COR-L47 (cell line): ENCODE data around the gene PCBP3.

Experiments
- DNase-seq: peaks from one replicate; lab custom pipeline; 2025; lab: John Stamatoyannopoulos, UW

PCBP3 gene

DNA sequence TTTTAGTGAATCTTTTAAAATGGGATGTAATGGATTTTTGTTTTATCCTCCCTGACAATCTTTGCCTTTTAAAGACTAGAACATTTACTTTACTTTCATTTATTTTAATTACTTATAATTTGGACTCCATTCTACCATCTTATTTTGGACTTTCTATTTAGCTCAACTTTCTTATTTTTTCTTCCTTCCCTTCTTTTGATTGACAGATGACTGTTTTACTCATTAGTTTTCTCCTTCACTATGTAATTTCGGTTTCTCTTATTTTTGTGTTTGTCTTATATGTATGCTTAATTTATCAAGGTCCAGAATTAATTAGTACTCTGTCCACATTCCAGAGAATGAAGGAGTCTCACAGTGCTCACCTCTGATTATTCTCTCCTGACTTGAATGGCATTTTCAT lies 109.9 kb downstream of the PCBP3 start:
- DNase-seq, result no peak

DNA sequence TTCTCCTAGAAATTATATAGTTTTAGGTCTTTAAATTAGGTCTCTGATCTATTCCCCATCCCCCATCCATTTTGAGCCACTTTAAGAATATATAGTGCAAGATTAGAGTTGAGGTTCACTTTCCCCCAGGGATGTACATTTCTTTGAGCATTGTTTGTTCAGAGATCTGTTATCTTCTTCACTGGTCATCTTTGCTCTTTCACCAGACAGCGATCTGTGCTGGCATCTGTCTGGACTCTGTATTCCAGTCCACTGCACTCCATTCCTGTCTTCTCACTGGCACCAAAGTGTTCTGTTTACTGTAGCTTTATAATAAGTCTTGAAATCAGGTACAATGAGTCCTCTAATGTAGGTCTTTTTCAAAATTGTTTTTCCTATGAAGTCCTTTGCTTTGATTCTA lies 112.5 kb downstream of the PCBP3 start:
- no peak for DNase-seq

DNA sequence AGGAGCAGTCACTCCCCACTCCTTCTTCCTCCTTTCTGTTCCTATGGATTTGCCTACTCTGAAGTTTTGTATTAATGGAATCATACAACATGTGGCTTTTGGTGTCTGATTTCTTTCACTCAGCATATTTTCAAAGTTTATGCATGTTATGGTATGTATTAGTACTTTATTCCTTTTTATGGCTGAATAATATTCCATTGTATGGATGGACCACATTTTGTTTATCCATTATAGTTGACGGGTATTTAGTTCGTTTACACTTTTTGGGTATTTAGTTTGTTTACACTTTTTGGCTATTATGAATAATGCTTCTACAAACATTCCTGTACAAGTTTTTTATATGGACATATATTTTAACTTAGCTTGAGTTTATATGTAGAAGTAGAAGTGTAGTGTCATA lies 113.1 kb downstream of the PCBP3 start:
- DNase-seq, result no peak

DNA sequence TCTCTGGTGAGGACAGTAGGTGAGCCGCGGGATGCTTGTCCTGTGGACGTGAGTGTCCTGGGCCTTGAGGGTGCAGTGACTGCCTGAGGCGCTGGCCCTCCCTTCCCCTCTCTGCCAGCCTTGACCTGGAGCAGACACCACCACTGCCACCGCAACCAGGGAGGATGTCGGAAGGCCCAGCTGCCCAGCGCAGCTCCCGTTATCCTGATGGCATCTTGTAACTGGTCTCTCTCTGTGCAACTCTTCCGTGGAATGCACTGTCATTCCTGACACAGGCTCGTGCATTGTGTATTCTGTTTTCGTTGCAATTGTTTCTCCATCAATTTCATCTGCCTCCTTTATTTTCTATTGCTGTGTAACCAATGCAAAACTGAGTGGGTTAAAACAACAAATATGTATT lies 118.2 kb downstream of the PCBP3 start:
- no peak for DNase-seq

DNA sequence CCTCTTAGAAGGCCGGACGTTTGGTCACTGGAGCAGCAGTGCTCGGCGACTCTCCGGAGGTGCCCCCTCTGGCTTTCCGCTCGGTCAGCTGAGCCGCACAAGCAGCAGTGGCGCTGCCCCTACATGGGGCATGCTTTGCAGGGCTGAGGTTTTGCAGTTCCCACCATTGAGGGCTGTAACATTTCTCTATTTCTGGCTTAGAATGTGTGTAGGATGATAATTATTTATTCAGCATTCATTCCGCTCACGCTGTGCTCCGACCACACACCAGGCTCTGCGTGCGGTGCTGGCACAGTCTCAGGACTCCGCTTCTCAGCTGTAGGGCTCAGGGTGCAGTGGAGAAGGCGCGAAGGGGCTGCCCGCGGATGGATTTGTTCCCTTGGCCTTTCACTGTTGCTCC lies 119.5 kb downstream of the PCBP3 start:
- DNase-seq, result no peak

DNA sequence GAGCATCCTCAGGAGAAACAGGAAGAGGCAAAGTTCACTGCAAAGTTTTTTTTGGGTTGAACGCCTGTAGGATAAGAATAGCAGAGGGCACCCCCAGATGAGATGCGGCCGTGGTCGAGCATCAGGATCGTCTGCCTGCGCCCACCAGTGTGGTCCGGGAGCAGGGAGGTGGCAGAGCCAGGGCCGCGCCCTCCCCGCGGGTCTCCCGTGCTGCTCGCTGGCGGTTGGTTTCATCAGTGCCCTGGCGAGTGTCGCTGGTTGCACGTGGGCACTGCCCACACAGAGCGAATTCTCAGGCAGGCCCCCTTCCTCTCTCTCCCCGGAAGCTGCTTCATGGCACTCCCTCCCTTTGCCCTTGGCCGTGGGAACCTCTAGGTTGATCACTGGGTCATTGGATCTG lies 120.0 kb downstream of the PCBP3 start:
- DNase-seq, result no peak

DNA sequence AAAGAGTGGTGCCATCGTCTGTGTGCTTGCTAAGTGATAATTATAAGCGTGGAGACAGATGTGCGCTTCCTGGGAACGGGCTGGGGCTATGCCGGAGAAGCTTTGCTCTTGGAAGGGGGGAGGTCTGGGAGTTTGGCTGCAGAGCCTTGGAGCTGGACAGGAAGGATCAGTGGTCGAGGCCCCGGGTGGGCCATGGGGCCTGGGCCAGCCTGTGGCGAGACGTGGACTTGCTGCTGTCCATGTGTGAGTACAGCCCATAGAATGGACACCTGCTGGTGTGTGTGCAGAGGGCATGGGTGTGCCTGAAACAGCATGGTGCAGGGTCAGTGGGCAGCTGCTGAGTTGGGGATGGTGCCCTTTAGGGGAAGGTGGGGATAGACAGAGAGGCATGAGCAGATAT lies 121.3 kb downstream of the PCBP3 start:
- no peak for DNase-seq

DNA sequence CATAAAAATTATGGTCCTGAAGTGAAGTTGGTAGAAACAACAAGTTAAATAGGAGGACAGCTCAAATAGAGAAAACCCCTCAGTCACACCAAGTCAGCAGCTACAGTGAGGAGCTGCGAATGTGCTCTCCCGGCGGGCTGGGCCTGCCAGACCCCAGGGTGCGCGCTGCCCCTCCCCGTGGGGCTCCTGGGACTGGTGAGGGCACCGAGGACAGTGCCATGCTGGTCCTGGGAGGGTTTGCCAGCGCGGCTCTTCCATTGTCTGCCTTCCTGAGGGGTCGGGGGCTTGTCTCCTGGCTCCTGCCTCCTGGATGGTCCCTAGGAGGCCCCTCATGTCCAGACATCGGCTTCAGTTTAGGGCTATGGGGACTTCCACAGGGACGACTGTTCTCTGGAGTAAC lies 121.8 kb downstream of the PCBP3 start:
- no peak for DNase-seq

DNA sequence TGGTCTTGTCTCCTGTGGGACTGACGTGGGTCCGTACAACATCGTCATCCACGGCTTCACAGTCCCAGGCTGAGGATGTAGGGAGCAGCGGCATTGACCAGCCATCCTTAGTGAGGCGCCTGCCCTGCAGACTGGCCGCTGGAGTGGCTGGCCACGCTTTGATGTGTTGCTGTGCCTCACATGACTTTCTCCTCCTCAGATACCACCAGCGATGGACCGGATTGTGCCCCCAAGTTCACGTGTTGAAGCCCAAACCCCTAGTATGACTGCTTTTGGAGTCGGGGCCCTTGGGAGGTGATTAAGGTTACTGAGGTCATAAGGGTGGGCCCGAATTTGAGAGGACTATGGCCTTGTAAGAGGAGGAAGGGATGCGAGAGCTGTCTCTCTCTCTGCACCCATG lies 122.5 kb downstream of the PCBP3 start:
- no peak for DNase-seq

DNA sequence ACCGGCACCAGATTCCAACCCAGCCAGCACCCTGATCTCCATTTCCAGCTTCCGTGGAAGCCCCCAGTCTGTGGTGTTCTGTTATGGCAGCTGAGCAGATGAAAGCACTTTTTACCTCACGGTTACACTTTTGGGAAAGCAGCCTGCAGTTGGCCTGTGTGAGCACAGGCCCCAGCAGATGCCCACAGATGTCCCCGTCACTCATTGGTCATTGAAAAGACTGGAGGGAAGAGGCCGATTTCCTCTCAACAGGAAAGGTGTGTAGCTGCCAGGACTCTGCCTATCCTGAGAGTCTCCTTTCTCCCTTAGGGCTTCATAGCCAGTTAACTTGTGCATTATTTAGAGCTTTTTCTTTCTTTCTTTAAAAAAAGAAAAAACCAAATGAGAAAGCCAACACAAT lies 123.0 kb downstream of the PCBP3 start:
- no peak for DNase-seq

DNA sequence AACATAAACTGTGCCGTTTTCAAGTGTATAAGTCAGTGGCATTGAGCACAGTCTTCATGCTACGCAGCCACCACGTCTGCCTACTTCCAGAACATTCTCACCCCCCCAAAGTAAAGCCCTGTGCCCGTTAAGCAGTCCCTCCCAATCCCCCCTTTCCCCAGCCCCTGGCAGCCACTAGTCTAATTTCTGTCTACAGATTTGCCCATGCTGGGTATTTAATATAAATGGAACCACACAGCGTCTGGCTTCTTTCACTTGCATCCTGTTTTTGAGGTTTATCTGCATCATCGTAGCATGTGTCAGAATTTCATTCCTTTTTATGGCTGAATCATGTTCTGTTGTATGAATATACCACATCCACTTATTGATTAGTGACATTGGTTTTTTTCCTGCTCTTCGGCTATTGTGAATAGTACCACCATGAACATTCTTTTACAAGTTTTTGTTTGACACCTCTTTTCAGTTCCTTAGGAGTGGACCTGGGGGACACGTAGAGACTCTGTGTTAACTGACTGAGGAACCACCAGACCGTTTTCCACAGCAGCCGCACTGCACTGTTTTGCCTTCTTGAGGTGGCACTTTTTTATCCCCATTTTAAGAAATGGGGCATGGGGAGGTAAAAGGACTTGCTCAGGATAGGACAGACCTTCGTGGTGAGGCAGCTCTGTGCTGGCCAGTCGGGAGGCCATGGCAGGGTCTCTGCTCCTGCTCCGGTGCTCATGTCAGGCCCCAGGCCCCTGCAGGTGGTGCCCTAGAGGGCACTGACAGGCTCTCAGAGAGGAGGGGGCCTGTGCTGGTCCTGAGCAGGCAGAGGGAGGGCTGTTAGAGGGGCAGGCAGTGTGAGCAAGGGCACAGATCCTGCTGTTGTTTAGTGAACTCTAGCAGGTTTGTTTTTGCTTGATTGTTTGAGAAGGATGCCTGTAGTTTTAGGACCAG lies 123.8 kb downstream of the PCBP3 start:
- DNase-seq, result no peak

DNA sequence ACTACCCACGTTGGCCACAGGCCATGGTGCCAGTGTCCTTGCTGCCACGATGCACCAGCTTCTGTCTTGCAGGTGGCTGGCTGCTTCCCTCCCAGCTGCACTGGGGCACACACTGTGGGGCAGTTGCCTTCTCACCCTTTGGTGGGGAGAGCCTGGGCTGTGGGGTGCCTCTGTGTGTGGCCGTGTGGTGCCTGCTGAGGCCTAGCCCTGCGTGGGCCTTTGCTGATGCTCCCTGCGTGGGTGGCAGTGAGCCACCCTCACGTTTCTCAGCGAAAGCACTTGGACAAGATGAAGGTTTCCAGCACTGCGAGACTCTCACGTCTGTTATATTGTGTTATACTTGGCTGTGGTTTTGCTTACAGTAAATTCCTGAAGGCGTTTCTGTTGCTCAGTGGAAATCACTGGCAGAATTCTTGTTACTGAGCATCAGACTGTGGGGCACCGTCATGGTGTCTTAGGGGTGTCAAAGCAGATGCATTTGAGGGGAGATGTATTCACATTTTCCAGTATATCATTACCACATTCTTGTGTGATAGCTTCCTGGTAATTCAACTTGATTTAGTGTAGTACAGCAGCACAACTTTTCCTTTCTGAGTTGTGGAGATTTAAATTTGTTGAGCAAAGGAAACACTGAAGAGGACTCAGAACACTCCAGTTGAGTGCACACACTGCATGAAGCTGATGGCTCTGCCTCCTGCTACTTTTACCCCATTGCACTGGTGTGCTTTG lies 124.7 kb downstream of the PCBP3 start:
- no peak for DNase-seq

DNA sequence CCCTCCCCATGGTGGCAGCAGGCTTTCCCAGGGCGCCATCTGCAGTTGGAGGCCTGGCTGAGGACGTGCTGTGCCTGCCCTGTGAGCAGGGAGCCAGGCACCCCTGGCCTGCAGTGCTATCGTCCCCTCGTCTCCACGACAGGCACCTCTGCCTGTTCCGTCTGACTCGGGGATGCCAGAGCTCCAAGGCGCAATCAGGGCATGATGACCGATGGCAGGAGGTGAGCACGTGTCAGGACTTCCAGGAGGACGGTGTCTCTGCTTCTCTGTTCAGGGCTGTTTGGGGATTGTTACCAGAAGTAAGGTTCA lies 125.2 kb downstream of the PCBP3 start:
- DNase-seq, result no peak

DNA sequence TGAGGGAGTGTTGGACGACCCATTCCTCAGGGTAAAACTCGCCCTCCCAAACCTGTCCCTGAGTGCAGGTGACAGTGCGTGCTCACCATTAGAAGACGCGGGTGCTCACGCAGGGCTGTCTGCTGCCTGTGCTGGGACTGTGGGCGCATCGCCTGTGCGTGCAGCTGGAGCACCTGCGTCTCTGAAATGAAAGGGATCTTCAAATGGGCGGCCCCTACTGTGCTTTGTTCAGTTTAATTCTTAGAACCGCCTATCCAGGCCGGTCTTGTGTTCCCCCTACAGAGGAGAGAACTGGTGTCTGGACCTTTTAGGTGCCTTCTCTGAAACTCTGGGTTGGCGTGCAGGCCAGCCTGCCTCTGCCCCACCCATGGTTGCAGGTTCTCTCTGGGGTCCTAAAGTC lies 125.8 kb downstream of the PCBP3 start:
- DNase-seq, result no peak

DNA sequence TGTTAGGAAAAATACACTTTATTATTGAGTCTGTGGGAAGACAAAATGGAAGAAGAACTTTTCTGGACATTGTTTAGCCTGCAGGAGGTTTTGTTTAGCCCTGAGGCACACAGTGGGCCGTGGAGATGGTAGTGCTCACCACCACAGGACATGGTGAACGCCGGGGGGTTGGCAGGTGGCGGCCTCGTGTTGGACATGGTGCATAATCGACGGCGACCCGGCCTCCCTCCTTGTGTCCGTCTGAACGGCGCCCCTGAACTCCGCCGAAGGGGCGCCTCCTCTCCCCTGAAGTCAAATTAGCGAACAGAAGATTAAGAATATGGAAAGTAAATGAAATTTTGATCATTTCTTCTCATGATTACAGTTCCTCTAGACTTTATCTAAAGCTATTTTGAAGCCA lies 126.4 kb downstream of the PCBP3 start:
- no peak for DNase-seq

DNA sequence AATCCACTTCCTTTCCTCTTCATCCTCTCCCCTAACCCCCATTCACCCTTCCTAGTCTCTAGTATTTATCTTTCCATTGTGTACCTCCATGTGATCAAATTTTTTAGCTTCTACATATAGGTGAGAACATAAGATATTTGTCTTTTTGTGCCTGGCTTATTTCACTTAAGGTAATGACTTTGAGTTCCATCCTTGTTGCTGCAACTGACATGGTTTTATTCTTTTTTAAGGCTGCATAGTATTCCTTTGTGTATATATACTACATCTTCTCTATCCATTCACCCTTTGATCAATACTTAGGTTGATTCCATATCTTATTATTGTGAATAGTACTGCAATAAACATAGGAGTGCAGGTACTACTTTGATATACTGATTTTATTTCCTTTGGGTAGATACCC lies 128.7 kb downstream of the PCBP3 start:
- no peak for DNase-seq

DNA sequence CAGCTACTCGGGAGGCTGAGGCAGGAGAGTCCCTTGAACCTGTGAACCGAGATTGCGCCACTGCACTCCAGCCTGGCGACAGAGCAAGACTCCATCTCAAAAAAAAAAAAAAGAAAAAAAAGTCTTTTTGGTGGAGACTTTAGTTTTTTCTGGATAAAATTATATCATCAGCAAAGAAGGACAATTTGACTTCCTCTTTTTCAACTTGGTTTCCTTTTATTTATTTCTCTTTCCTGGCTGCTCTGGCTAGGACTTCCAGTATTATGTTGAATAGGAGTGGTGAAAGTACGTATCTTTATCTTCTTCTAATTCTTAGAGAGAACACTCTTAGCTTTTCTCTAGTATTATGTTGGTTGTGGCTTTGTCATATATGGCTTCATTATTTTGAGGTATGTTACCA lies 130.8 kb downstream of the PCBP3 start:
- DNase-seq, result no peak

DNA sequence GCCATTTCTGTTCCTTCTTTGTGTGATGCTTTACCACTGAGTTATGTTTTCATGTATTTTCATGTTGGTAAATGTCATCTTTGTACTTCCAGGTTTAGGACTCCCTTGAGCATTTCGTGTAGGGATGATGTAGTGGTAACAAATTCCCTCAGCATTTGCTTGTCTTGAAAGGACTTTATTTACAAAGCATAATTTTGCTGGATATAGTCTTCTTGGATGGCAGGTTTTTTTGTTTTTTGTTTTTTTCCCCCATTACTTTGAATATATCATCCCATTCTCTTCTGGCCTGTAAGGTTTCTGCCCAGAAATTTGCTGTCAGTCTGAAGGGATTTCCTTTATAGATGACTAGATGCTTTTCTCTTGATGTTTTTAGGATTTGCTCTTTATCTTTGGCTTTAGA lies 133.4 kb downstream of the PCBP3 start:
- no peak for DNase-seq

DNA sequence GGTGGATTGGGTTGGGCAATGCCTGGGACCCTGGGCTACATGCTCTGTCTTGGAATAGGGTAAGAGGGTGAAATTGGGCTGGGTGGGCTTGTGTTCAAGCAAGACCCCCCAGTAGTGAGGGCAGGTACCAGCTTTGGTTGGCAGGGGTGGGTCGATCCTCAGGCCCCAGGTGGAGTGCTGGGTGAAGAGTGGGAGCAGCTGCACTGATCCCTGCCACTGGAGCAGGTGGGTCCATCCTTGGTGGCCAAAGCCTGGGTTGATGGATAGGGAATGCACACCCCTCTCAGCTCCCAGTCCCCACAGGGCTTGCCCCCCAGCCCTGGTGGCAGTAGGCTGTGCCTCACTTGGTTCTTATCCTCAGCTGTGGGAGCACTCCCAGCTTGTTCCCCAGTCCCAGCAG lies 135.2 kb downstream of the PCBP3 start:
- DNase-seq, result no peak

DNA sequence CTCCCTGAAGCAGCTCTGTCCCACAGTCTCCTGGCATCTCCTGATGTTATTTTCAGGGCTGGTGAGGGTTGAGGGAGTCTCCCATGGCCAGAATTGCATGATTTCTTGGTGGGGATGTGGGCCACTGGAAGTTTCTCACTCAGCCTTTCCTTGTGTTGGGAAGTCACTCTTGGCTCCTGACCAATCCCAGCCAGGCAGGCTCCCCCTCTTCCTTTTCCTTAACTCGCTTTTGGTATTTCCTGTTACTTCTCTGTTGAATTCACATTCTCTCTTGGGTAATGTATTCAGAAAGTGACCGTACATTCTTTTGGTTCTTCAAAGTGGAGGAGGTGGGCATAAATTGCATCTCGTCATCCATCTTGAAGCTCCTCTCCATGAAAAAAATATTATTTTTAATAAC lies 135.7 kb downstream of the PCBP3 start:
- DNase-seq, result no peak

DNA sequence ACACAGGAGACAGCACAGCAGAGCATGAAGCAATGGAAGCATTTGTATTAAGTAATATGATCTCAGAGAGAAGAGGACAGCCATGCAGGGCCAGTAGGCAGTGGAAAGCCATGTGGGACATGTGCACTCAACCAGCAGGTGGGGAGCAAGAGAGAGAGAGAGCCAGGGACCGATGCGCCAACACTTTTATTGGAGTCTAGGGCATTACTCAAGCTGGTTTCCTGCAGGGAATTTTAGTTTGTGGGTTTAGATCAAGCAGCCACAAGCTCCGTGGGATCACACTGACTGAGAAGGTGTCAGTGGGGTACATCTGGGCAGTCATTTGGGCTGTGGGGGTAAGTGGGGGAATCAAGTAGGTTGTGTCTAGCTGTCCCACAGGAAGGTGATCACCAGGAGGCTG lies 137.1 kb downstream of the PCBP3 start:
- DNase-seq, result no peak

DNA sequence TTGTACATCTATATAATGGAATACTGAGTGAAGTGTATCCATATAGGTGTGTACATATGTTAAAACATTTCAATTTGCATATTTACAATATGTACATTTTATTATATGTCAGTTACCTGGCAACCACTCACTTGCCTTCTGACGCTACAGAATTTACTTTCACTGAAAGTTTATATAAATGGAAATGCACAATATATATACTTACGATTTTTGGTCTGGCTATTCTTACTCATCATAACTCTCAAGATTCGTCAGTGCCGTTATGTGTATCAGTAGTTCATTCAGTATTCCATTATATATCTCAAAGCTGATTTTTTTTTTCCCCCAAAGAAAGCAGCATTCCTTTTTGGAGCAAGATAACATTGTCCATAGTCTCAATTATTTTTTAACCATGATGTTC lies 138.2 kb downstream of the PCBP3 start:
- DNase-seq, result no peak

DNA sequence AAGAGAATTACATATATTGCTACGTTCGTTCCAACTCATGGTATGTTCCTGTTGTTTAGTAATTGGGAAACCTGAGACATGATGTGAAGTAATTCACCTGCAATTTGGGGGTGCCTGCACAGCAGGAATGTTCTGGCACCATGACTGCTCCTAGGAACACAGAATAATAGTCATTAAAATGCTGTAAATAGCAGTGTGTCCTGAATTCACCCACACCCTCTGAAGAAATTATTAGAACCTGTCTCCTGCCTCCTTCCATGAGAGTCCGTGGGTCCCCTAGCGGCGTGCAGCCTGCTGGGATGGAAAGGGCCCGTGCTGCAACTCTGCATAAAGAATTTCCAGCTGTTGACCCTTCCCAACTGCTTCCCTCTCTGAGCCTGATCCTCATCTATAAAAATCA lies 143.1 kb downstream of the PCBP3 start:
- DNase-seq, result no peak

DNA sequence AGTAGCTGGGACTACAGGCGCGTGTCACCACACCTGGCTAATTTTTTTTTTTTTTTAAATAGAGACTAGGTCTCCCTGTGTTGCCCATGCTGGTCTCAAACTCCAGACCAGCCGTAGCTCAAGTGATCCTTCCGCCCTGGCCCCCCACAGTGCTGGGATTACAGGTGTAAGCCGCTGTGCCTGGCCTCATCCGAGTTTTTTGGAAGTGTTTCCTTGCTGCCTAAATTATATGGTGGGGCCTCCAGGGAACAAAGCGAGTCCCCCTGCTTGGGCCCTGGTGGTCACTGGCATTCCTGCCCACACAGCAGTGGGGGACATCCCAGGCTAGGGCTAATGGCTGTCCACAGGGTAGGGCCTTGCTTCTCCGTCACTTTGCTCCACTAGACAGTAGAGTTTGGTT lies 143.8 kb downstream of the PCBP3 start:
- DNase-seq, result no peak
